Measurements from ENCODE around the gene HTR3A.

Gene HTR3A

GRCh38 chr11:113952588-113952987, 22.3 kb upstream of the HTR3A start:
- Histone ChIP-seq H2AFZ (ENCODE audit: low read length) (no peak overlapping the region), H3K9me3 (ENCODE audit: insufficient read depth, low read depth, low read length) (no peaks in the 10 kb centered on the region), H3K27me3 (ENCODE audit: insufficient read depth, low read length, poor library complexity, severe bottlenecking) (no peaks in the 10 kb centered on the region), H3K4me2 (ENCODE audit: low read depth, low read length, poor library complexity, severe bottlenecking) (no peak overlapping the region), H3K9ac (ENCODE audit: low read depth, low read length, poor library complexity, severe bottlenecking) (no peak overlapping the region), H3K36me3 (ENCODE audit: insufficient read depth, low read length) (no peaks in the 10 kb centered on the region), H4K20me1 (ENCODE audit: insufficient read depth, low read length, poor library complexity, severe bottlenecking) (no peaks in the 10 kb centered on the region), H3K79me2 (ENCODE audit: insufficient read depth, low read length) (no peaks in the 10 kb centered on the region), H3K4me3 (ENCODE audit: low read length, poor library complexity, severe bottlenecking) (no peak overlapping the region), H3F3A (ENCODE audit: low read depth) (no peaks in the 10 kb centered on the region), H3K9me2 (replicated peaks; ENCODE audit: low read depth, low read length) (no peaks in the 10 kb centered on the region), H3K4me1 (ENCODE audit: insufficient read depth, low read length, poor library complexity, severe bottlenecking) (no peaks in the 10 kb centered on the region)
- no peak for TF ChIP-seq EZH2phosphoT487 (IDR thresholded peaks at IDR 0.05; ENCODE audit: borderline replicate concordance)
- TF ChIP-seq CTCF (conservative IDR thresholded peaks at IDR 0.05; ENCODE audit: low read length) = no peak

DNA sequence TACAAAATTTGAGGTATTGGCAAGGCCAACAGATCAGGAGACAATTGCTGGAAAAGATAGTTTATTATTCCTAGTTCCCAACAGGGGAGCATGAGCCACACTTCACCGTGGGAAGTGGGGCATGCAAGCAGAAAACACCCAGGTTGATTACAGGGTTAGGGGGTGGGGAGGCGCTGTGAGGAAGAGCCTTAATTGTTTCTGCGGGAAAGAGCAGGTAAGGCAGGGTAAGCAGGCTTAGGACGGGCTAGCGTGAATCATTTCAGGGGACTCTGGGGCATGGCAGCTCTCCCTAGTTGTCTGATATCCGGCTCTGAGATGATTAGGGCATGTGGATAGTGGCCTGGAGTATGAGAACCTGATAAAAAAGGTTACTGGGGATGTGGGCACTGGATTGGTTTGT, 20.7 kb upstream of the HTR3A start:
- Histone ChIP-seq H3F3A (ENCODE audit: low read depth) (no peaks in the 10 kb centered on the region), H3K36me3 (ENCODE audit: insufficient read depth, low read length) (no peaks in the 10 kb centered on the region)
- TF ChIP-seq CTCF (conservative IDR thresholded peaks at IDR 0.05; ENCODE audit: low read length) (no peak), EZH2phosphoT487 (IDR thresholded peaks at IDR 0.05; ENCODE audit: borderline replicate concordance) (no peak)

DNA sequence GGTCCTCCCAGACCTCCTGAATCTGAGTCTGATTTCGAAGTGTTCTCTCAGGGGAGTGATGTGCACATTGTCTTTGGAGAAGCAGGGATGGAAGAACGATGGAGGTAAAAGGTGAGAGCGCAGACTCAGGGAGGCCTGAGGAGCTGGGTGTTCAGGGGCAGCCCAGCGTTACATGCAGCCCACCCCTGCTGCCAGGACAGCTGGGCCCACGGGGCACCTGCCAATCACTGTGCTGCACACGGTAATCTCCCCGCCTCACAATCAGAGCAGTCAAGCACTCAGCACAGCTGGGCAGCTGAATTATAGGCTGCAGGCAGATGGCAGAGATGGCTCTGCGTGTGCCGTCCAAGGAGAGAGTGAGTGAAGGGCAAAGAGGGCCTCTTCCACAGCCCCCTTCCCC, 17.9 kb upstream of the HTR3A start:
- H3F3A ChIP-seq (ENCODE audit: low read depth) = no peaks in the 10 kb centered on the region
- H3K4me1 ChIP-seq (ENCODE audit: insufficient read depth, low read length, poor library complexity, severe bottlenecking) = no peaks in the 10 kb centered on the region
- H3K79me2 ChIP-seq (ENCODE audit: insufficient read depth, low read length) = no peaks in the 10 kb centered on the region
- no peaks in the 10 kb centered on the region for H3K36me3 ChIP-seq (ENCODE audit: insufficient read depth, low read length)
- no peak overlapping the region for H2AFZ ChIP-seq (ENCODE audit: low read length)
- no peak overlapping the region for H3K9ac ChIP-seq (ENCODE audit: low read depth, low read length, poor library complexity, severe bottlenecking)
- no peak overlapping the region for H3K4me2 ChIP-seq (ENCODE audit: low read depth, low read length, poor library complexity, severe bottlenecking)
- H3K9me2 ChIP-seq (replicated peaks; ENCODE audit: low read depth, low read length) = no peaks in the 10 kb centered on the region
- no peaks in the 10 kb centered on the region for H3K27me3 ChIP-seq (ENCODE audit: insufficient read depth, low read length, poor library complexity, severe bottlenecking)
- H4K20me1 ChIP-seq (ENCODE audit: insufficient read depth, low read length, poor library complexity, severe bottlenecking) = no peaks in the 10 kb centered on the region
- no peak overlapping the region for H3K4me3 ChIP-seq (ENCODE audit: low read length, poor library complexity, severe bottlenecking)
- H3K9me3 ChIP-seq (ENCODE audit: insufficient read depth, low read depth, low read length) = no peaks in the 10 kb centered on the region
- TF ChIP-seq CTCF (conservative IDR thresholded peaks at IDR 0.05; ENCODE audit: low read length) = no peak
- no peak for TF ChIP-seq EZH2phosphoT487 (IDR thresholded peaks at IDR 0.05; ENCODE audit: borderline replicate concordance)

More for the DNA sequence above, 20.7 kb upstream of the HTR3A start:
- no peak overlapping the region for H3K4me2 ChIP-seq (ENCODE audit: low read depth, low read length, poor library complexity, severe bottlenecking)
- H3K4me3 ChIP-seq (ENCODE audit: low read length, poor library complexity, severe bottlenecking) = no peak overlapping the region
- H3K27me3 ChIP-seq (ENCODE audit: insufficient read depth, low read length, poor library complexity, severe bottlenecking) = no peaks in the 10 kb centered on the region
- no peak overlapping the region for H3K9ac ChIP-seq (ENCODE audit: low read depth, low read length, poor library complexity, severe bottlenecking)
- no peak overlapping the region for H2AFZ ChIP-seq (ENCODE audit: low read length)
- no peaks in the 10 kb centered on the region for H4K20me1 ChIP-seq (ENCODE audit: insufficient read depth, low read length, poor library complexity, severe bottlenecking)
- H3K79me2 ChIP-seq (ENCODE audit: insufficient read depth, low read length) = no peaks in the 10 kb centered on the region
- H3K9me2 ChIP-seq (replicated peaks; ENCODE audit: low read depth, low read length) = no peaks in the 10 kb centered on the region
- no peaks in the 10 kb centered on the region for H3K4me1 ChIP-seq (ENCODE audit: insufficient read depth, low read length, poor library complexity, severe bottlenecking)
- no peaks in the 10 kb centered on the region for H3K9me3 ChIP-seq (ENCODE audit: insufficient read depth, low read depth, low read length)

Data from Loucy (cell line).